PC-9 (cell line): ENCODE results near the gene CATSPERB.

Experiments
- EZH2 ChIP-seq: fragments of 200-600 bp; sonication (generic); IDR thresholded peaks from 2 replicates; pipeline ENCODE4 v1.8.0; 2017; ENCODE audit warnings: antibody characterized with exemption, low read depth
- TF ChIP-seq, protein P1 (sequence below): fragments of 200-600 bp; sonication (generic); conservative IDR thresholded peaks from 2 replicates; pipeline ENCODE4 v1.6.1; 2017; ENCODE audit warnings: mixed run types, antibody characterized with exemption, mild to moderate bottlenecking, moderate library complexity

- TF ChIP-seq, protein P1, sequence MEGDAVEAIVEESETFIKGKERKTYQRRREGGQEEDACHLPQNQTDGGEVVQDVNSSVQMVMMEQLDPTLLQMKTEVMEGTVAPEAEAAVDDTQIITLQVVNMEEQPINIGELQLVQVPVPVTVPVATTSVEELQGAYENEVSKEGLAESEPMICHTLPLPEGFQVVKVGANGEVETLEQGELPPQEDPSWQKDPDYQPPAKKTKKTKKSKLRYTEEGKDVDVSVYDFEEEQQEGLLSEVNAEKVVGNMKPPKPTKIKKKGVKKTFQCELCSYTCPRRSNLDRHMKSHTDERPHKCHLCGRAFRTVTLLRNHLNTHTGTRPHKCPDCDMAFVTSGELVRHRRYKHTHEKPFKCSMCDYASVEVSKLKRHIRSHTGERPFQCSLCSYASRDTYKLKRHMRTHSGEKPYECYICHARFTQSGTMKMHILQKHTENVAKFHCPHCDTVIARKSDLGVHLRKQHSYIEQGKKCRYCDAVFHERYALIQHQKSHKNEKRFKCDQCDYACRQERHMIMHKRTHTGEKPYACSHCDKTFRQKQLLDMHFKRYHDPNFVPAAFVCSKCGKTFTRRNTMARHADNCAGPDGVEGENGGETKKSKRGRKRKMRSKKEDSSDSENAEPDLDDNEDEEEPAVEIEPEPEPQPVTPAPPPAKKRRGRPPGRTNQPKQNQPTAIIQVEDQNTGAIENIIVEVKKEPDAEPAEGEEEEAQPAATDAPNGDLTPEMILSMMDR = no peak
- TF ChIP-seq EZH2 = no peak
These were observed 12.0 kb downstream of the CATSPERB start for GRCh38 chr14:91719839-91720238.
